H1 (cell line): ENCODE results near the gene ELFN1.
"Not testable (repeated sequence)": the region's sequence is repeated elsewhere in the genome, so short reads cannot be mapped to it uniquely, and the experiment has no call there.

ENCODE experiments used
- EP300 ChIP-seq, 2 experiments: IDR thresholded peaks; 1 replicate in 1 of 2; 2 replicates in 1 of 2; pipeline ENCODE4 v1.6.1; 2011 to 2012; ENCODE audit warnings: low read depth in 2 of 2, low read length in 2 of 2, mild to moderate bottlenecking in 2 of 2, borderline replicate concordance in 1 of 2, inconsistent platforms in 1 of 2, moderate library complexity in 1 of 2
- TF ChIP-seq, protein P1 (sequence below), 3 experiments: IDR thresholded peaks; 1 replicate in 2 of 3; 2 replicates in 1 of 3; pipeline versions ENCODE4 v1.5.1 to v1.6.1; 2011; ENCODE audit warnings: low read length in 3 of 3, mild to moderate bottlenecking in 3 of 3, inconsistent platforms in 2 of 3, low read depth in 1 of 3, moderate library complexity in 1 of 3; ENCODE audit not compliant: insufficient read depth in 1 of 3; ENCODE audit errors: control extremely low read depth in 1 of 3

DNA sequence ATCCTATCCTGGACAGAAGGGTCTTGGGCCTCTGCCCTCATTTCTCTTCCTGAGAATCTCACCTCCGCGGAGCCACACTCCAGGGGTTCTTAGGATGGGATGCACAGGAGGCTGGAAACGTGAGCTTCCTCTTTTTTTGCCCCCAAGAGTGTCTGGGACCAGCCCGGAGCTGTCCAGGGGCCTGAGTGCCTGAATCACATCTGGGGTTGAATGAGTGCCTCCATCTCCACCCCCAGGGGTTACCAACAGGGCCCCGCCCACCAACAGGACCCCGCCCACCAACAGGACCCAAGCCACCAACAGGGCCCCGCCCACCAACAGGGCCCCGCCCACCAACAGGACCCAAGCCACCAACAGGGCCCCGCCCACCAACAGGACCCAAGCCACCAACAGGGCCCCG is 48.8 kb downstream of the ELFN1 start:
- TF ChIP-seq, protein P1, sequence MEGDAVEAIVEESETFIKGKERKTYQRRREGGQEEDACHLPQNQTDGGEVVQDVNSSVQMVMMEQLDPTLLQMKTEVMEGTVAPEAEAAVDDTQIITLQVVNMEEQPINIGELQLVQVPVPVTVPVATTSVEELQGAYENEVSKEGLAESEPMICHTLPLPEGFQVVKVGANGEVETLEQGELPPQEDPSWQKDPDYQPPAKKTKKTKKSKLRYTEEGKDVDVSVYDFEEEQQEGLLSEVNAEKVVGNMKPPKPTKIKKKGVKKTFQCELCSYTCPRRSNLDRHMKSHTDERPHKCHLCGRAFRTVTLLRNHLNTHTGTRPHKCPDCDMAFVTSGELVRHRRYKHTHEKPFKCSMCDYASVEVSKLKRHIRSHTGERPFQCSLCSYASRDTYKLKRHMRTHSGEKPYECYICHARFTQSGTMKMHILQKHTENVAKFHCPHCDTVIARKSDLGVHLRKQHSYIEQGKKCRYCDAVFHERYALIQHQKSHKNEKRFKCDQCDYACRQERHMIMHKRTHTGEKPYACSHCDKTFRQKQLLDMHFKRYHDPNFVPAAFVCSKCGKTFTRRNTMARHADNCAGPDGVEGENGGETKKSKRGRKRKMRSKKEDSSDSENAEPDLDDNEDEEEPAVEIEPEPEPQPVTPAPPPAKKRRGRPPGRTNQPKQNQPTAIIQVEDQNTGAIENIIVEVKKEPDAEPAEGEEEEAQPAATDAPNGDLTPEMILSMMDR (IDR thresholded peaks at IDR 0.05; ENCODE audit: control extremely low read depth in 1 of 3, insufficient read depth in 1 of 3, low read depth in 1 of 3, low read length in 3 of 3), result not testable (repeated sequence)
- not testable (repeated sequence) for TF ChIP-seq EP300 (IDR thresholded peaks at IDR 0.05; ENCODE audit: borderline replicate concordance in 1 of 2, low read depth in 2 of 2, low read length in 2 of 2)
